Omental fat pad (tissue), 4 donors: ENCODE data around the gene RNF8. TPM values are rescaled to one million over a fixed set of nuclear protein-coding genes. Genes with fewer than 3 reads are reported as not detected.

Experiments used
- ATAC-seq: fragments of 150-250 bp; one replicate; pipeline ENCODE4 v1.9.1; 2016; ENCODE audit warnings: mild to moderate bottlenecking, moderate library complexity; ENCODE audit not compliant: low FRiP score
- DNase-seq: peaks from one replicate; pipeline ENCODE4 v3.0.0-alpha.2; 2019; ENCODE audit warnings: low spot score
- CTCF ChIP-seq, 3 donors: fragments of 450-650 bp; IDR thresholded peaks; one replicate each; pipeline ENCODE4 v1.5.1; 2016 to 2017; ENCODE audit warnings: antibody characterized with exemption in 3 of 3, mild to moderate bottlenecking in 3 of 3, moderate library complexity in 2 of 3
- total RNA-seq, 4 donors: library from RNA; depleted of rRNA; stranded (reverse); fragments of >200 nt; gene quantifications; one replicate each; pipeline ENCODE4 v1.1.0, GENCODE V29; 2016

The RNF8 gene
- total RNA-seq, 4 donors from 2014 or later: 9.3 to 17.0 (median 11.8) TPM

GRCh38 chr6:37372116-37372515 is 18.3 kb downstream of the RNF8 start:
- no peak for TF ChIP-seq CTCF (IDR thresholded peaks at IDR 0.05)
- no peak for ATAC-seq

GRCh38 chr6:37373822-37374471 is 20.2 kb downstream of the RNF8 start:
- no peak for DNase-seq

More at GRCh38 chr6:37372116-37372515, 18.3 kb downstream of the RNF8 start:
- no peak for DNase-seq

GRCh38 chr6:37375376-37375775 is 21.6 kb downstream of the RNF8 start:
- no peak for DNase-seq
- no peak for TF ChIP-seq CTCF (IDR thresholded peaks at IDR 0.05)
- no peak for ATAC-seq

More at GRCh38 chr6:37373822-37374471, 20.2 kb downstream of the RNF8 start:
- TF ChIP-seq CTCF (IDR thresholded peaks at IDR 0.05): no peak
- ATAC-seq: no peak

GRCh38 chr6:37376078-37376743 is 22.4 kb downstream of the RNF8 start:
- TF ChIP-seq CTCF (IDR thresholded peaks at IDR 0.05): no peak
- DNase-seq (no peak), ATAC-seq (no peak)

- ATAC-seq (no peak), DNase-seq (no peak)
- no peak for TF ChIP-seq CTCF (IDR thresholded peaks at IDR 0.05)
These were observed 27.8 kb downstream of the RNF8 start for GRCh38 chr6:37381579-37381978.

- no peak for TF ChIP-seq CTCF (IDR thresholded peaks at IDR 0.05)
- DNase-seq (no peak), ATAC-seq (no peak)
These were observed 29.4 kb downstream of the RNF8 start for GRCh38 chr6:37382994-37383765.
